SK-N-MC (cell line): ENCODE results near the gene PEPD.

Experiments used
- DNase-seq: peaks from one replicate; pipeline ENCODE4 v3.0.0-alpha.2; 2011; ENCODE audit warnings: low read depth, low spot score
- H3K27ac ChIP-seq: fragments of 200-600 bp; sonication (generic); 2 replicates; pipeline ENCODE4 v1.5.1; 2016; ENCODE audit warnings: mixed run types
- H3K36me3 ChIP-seq: fragments of 200-600 bp; sonication (generic); 2 replicates; pipeline ENCODE4 v1.6.1; 2017; ENCODE audit warnings: antibody characterized with exemption, low read length, mixed read lengths; ENCODE audit not compliant: insufficient read depth
- H3K4me3 ChIP-seq: fragments of 200-600 bp; sonication (generic); 2 replicates; pipeline ENCODE4 v1.5.1; 2016
- H3K9ac ChIP-seq: fragments of 200-600 bp; sonication (generic); 2 replicates; pipeline ENCODE4 v1.8.0; 2017; ENCODE audit warnings: mixed run types, mixed read lengths; ENCODE audit not compliant: insufficient read length
- H3K9me3 ChIP-seq: fragments of 200-600 bp; sonication (generic); 2 replicates; pipeline ENCODE4 v1.6.1; 2017; ENCODE audit warnings: low read depth, mild to moderate bottlenecking, antibody characterized with exemption, low read length, moderate library complexity, mixed read lengths
- EZH2 ChIP-seq: fragments of 200-600 bp; sonication (generic); IDR thresholded peaks from one replicate; pipeline ENCODE4 v1.6.1; 2017; ENCODE audit warnings: antibody characterized with exemption
- FOXP2 ChIP-seq: optimal IDR thresholded peaks from 2 replicates; pipeline ENCODE3; 2011; ENCODE audit warnings: mild to moderate bottlenecking, moderate library complexity; ENCODE audit not compliant: insufficient read depth; ENCODE audit errors: extremely low read length, control extremely low read depth
- POLR2AphosphoS5 ChIP-seq: IDR thresholded peaks from 2 replicates; pipeline ENCODE4 v1.6.1; 2012; ENCODE audit warnings: mild to moderate bottlenecking, low read depth, low read length, borderline replicate concordance

The PEPD gene

GRCh38 chr19:33438987-33439781 lies 82.4 kb downstream of the PEPD start:
- no peak overlapping the region for H3K9ac ChIP-seq
- no peaks in the 10 kb centered on the region for H3K36me3 ChIP-seq
- H3K4me3 ChIP-seq: no peak overlapping the region
- no peaks in the 10 kb centered on the region for H3K9me3 ChIP-seq
- H3K27ac ChIP-seq: no peak overlapping the region
- no peak for DNase-seq
- no peak for TF ChIP-seq EZH2
- no peak for TF ChIP-seq FOXP2
- TF ChIP-seq POLR2AphosphoS5: no peak

- DNase-seq: no peak
- no peak overlapping the region for H3K9ac ChIP-seq
- TF ChIP-seq EZH2: no peak
- no peak for TF ChIP-seq FOXP2
- no peak for TF ChIP-seq POLR2AphosphoS5
- H3K36me3 ChIP-seq: no peaks in the 10 kb centered on the region
- H3K27ac ChIP-seq: no peak overlapping the region
- H3K4me3 ChIP-seq: no peak overlapping the region
- no peaks in the 10 kb centered on the region for H3K9me3 ChIP-seq
Observed at GRCh38 chr19:33437821-33438671, 83.5 kb downstream of the PEPD start.

DNA sequence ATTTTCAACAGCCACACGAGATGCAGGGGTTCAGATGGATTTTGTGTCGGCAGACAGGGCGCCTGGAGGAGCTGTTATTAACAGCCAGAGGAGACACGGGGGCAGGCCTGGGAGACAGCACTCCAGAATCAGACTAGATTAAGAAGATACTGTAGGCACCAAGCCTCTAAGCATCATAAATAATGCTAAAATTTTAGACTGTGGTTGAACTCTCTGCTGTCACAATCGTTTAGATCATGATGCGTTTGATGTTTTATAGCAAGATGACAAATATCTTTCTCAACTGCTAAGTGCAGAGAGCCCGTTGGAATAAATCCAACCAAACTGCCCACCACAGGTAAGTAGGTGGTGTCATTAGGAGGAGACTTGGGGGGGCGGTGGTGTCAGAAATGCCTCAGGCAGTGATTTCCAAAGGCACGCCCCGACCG lies 84.2 kb downstream of the PEPD start:
- Histone ChIP-seq H3K9ac (no peak overlapping the region), H3K36me3 (no peaks in the 10 kb centered on the region), H3K27ac (no peak overlapping the region), H3K9me3 (no peaks in the 10 kb centered on the region), H3K4me3 (no peak overlapping the region)
- TF ChIP-seq FOXP2: no peak
- TF ChIP-seq POLR2AphosphoS5: no peak
- no peak for TF ChIP-seq EZH2
- no peak for DNase-seq

DNA sequence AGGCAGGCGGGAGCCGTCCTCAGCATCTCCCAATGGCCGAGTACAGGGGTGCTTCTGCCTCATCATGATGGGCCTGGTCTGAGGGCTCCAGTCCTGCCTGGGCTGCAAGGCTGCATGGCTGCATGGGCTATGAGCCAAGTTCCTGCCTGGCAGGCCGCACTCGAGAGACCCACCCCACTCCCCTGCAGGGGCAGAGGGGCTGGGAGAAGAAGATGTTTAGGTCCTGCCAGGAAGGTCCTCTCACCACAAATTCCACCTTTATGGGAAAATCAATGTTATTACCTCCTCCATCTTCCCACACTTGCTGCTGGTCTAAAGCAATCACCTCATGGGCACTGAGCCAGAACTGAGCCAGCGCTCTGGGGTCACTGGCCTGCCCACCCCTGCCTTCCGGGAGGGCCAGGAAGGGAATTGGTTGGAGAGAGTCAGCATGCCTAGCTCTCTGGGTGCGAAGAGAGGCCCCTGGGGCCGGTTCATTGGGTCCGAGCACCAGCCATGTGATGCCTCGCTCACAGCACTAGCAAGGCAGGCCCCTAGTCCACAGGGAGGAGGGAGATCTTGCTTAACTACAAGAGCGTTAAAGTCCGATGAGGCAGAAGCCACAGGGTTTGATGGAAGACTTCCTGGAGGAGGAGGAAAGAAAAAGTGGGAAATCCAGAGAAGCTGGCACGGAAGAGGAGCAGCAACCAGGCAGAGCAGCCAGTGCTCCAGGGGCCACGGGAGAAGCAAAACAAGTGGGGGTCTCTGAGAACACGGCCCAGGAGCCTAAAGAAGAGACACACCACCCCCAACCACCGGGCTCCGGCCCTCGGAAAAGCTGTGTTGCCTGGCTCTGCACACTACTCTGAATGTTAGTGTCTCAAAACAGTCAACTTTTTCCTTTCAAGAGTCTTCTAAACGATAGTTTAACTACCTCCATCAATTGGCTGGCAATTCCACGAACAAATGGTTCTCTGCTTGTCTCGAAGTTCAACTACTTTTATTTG lies 84.9 kb downstream of the PEPD start:
- no peak for DNase-seq
- no peak overlapping the region for H3K9ac ChIP-seq
- no peak overlapping the region for H3K4me3 ChIP-seq
- H3K36me3 ChIP-seq: no peaks in the 10 kb centered on the region
- H3K9me3 ChIP-seq: no peaks in the 10 kb centered on the region
- no peak for TF ChIP-seq FOXP2
- no peak for TF ChIP-seq POLR2AphosphoS5
- no peak for TF ChIP-seq EZH2
- no peak overlapping the region for H3K27ac ChIP-seq

- Histone ChIP-seq H3K9ac (no peak overlapping the region), H3K9me3 (no peaks in the 10 kb centered on the region), H3K36me3 (no peaks in the 10 kb centered on the region), H3K4me3 (no peak overlapping the region), H3K27ac (no peak overlapping the region)
- TF ChIP-seq POLR2AphosphoS5: no peak
- TF ChIP-seq EZH2: no peak
- no peak for TF ChIP-seq FOXP2
- no peak for DNase-seq
Observed at GRCh38 chr19:33435706-33436359, 85.8 kb downstream of the PEPD start.

DNA sequence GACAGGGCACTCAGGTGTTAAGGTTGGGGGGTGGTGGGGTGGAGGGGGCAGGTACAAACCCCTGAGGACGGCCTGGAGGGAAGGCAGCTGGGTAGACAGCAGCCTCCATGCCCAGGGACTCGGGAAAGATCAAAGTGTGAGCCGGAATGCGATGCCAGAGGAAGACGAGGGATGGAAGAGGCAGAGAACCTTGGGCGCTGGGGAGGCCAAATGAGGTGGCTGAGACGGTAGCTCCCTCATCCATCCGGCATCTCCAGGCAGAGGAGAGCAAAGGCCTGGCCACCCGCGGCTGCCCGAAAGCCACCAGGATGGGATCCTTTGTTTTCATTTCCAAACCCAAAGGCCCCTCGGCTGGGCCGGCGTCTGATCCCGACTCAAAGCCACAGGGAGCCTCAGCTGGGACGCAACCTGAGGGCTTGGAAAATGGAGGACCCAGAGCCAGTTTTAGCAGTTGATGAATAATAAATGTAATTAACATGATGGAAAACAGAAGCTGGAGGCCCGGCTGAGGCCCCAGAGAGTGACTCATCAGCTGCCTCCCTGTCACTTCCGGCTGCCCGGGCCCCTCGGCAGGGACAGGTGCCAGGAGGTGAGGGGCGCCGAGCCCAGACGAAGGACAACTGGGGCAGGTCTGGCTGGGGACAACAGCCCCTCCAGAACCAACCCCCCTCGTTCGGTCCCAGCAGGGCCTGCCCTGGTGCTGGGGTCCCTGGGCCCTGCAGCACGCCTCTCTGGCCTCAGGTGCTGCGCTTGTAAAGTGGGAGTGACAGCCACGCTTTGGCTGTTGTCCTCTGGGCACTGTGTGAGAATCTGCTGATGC lies 86.5 kb downstream of the PEPD start:
- no peak overlapping the region for H3K4me3 ChIP-seq
- DNase-seq: no peak
- TF ChIP-seq EZH2: no peak
- TF ChIP-seq FOXP2: no peak
- TF ChIP-seq POLR2AphosphoS5: no peak
- no peak overlapping the region for H3K9ac ChIP-seq
- H3K27ac ChIP-seq: no peak overlapping the region
- no peaks in the 10 kb centered on the region for H3K36me3 ChIP-seq
- no peaks in the 10 kb centered on the region for H3K9me3 ChIP-seq

GRCh38 chr19:33434069-33434885 lies 87.3 kb downstream of the PEPD start:
- no peak overlapping the region for H3K27ac ChIP-seq
- H3K36me3 ChIP-seq: no peaks in the 10 kb centered on the region
- TF ChIP-seq POLR2AphosphoS5: no peak
- no peak for TF ChIP-seq EZH2
- no peak overlapping the region for H3K9ac ChIP-seq
- no peak for DNase-seq
- no peaks in the 10 kb centered on the region for H3K9me3 ChIP-seq
- no peak overlapping the region for H3K4me3 ChIP-seq
